Activated naive CD4-positive, alpha-beta T cell treated with Interleukin-2 at 50 U/mL for 16 hours (primary cell): ENCODE results near the gene HOXA13.

Experiments
- DNase-seq: peaks from one replicate; pipeline ENCODE4 v3.0.0-alpha.2; 2020

Gene HOXA13

GRCh38 chr7:27205325-27206280, 5.7 kb upstream of the HOXA13 start:
- DNase-seq, result no peak

DNA sequence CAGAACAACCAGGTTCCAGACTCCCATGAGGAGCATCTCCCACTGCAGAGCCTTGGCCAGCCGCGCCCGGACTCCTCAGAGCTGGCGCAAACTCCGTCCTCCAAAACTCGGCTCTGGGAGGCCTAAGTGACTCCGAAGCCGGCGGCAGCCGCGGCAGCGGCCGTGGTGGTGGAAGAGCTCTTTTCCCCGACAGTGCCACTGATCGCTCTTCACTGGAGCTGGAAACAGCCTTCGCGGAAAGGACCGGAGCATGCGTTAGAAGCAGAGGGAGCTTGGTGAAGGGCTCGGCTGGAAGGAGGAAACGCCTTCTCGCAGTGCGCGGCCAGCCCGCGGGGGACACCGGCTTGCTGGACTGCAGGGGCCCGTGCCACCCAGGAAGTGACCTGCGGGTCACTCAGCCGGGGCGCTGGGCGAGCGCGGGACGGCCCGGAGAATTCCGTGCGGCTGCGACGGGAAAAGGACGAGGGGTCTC, 5.0 kb upstream of the HOXA13 start:
- DNase-seq, result no peak

- no peak for DNase-seq
Measured at GRCh38 chr7:27203964-27204594, 4.2 kb upstream of the HOXA13 start.

DNA sequence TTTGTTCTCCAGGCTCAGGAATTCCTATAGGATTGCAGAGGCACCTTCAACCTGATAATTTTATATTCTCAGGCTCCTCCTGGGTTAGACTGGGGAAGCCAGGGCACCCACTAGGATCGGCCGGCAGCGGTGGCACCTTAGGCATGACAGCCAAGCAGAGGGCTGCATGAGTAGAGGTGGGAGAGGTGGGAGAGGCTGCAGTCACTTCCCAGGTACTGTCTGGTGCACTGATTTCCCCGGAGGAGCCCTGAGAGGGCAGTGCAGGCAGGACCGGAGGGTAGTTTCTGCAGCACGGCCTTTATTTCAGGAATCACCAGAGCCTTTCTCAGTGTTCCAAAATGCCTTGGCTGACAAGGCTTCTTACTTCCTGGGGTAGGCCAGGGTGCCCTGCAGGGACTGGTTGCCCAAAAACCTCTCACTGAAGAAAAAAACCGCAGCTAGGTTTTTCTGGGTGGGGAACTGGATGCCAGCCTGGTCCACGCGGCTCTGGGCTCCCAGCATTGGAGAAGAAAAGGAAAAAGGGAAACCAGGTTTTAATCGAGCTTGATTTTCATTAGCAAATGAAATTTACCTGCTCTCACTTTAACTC, 3.6 kb upstream of the HOXA13 start:
- DNase-seq, result no peak

- DNase-seq, result no peak
Measured at GRCh38 chr7:27202862-27203134, 2.9 kb upstream of the HOXA13 start.

GRCh38 chr7:27202018-27202861, 2.3 kb upstream of the HOXA13 start:
- DNase-seq, result no peak

DNA sequence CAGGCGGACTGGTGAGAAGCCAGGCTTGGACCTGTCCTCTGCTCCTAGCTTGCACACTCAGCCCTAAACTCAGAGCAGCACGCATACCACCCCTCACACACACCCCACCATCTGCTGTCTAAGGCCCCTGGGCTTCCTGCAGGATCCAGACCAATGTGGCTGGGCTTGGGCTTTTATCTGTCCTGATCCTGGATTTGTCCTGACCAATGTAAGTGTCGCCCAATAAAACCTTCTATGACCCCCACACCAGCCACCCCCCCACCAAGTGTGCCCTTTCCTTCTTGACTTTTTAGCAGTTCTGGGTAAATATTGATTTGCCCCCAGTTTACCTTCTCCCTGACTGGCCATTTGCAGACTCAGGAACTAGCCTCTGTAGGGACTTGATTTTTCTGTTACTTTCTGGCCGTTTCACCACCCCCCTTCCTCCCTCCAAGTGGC, 1.7 kb upstream of the HOXA13 start:
- no peak for DNase-seq

DNA sequence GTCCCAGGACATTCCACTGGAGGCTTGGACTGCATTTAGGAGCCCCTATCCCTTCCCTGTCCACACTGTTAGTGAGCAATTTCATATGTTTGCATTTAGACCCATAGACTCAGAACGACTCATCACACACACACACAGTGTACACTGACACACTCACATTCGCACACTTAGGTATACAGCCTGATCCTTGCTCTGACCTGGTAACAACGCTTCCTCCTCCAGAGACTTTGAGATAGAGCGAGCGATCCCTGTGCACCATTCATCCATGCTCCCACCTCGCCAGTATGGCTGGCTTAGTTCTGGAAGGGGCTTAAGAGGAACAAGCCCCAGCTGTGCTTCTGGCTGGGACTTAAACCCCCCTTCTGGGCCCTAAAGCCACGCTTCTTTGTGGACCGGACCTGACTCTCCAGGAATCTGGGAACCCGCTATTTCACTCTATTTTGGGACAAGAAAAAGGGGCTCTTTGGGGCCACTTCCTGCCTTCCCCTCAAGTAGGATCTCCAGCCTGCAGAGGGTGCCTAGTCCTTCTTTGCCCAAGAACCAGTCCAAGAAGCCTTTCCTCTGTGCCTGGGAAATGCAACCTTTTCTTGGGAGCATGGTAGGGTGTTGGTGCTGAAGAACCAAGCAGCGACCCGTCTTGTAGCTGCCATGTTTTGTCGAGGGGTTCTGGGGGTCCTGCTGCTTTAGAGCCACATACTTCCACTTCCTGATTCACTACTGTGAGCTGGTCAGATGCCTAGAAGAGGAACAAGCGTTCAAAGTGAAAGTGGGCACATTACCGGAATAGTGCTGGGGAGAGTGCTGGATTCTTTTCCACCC, 1.1 kb upstream of the HOXA13 start:
- no peak for DNase-seq

DNA sequence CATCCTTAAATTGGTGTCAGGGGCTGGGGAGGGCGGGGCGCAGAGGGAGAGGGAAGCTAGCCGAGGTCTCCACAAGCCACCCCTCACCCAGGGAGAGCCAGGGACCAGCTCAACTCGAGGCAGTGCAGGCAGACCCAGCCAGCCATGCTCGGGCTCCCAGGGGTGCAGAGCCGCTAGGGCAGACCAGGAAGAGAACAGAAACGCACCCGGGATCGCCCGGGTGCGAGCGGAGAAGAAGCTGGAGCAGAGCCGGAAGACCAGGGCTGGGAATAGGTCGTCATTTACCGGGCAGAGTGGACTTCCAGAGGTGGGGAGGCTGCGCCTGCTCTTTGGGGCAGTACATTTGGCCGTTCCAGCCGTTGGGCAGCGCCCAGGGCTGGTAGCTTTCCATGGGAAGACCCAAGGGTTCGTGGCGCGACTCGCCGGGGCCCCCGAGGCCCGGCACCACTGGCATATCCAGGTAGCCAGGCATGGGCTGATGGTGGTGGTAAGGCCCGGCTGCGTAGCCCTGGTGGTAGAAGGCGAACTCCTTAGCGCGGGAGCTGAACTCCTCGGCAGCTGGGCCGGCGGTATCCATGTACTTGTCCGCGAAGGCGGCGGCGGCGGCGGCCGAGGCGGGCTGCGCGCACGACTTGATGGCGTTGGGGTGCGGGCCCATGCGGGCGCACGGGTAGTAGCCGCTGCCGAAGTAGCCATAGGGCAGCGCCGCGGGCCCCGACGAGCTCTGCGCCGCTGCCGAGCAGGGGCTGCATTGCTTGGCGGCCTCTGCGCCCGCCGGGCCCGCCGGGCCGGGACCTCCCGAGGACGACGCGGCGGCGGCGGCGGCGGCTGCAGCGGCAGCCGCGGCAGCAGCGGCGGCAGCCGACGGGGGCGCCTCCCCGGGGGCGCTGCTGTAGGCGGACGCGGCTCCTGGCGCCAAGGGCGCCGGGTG, 755 bp downstream of the HOXA13 start:
- DNase-seq, result no peak

- DNase-seq, result no peak
Measured at GRCh38 chr7:27198138-27198841, 1.6 kb downstream of the HOXA13 start.

DNA sequence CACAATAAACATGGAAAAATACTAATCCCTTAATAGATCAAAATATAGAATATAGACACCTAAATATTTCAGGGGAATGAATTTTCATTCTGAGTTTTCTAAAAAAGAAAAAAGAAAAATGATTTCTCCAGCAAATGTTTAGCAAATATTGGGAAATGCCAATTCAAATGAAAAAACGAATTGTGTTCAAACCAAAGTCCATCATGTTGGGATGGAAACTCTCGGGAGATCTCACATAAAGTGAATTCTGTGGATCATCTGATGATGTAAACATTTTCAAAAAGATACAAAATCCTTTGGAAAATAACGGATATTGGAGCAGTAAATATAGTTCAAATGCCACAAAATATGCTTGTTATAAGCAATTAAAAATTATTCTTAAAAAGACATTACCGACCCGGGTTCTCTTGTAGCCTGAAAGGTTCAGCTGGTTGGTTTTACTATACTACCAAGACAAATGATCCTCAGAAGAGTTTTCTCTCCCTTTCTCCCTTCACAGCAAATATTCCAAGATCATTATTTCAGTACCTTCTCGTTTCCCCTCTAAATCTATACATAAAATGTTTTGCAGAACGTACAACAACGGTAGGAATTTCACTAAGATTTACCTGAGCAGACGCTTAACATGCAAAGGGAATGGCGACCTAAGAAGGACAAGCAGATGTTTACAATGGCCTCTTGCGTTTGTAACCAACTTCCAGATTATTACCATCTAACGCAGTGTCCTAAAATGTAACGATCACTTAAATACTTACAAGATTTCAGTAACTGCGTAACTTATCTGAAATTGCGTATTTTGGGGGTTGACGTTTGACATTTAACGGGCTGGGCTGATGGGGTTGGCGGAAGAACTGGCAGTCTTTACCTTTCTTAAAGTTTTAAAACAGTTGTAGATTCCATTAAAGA, 2.5 kb downstream of the HOXA13 start:
- DNase-seq, result no peak

- DNase-seq, result peak; percentile 86
Measured at GRCh38 chr7:27196287-27196767, 3.6 kb downstream of the HOXA13 start.

GRCh38 chr7:27194686-27195379, 5.1 kb downstream of the HOXA13 start:
- DNase-seq, result no peak

DNA sequence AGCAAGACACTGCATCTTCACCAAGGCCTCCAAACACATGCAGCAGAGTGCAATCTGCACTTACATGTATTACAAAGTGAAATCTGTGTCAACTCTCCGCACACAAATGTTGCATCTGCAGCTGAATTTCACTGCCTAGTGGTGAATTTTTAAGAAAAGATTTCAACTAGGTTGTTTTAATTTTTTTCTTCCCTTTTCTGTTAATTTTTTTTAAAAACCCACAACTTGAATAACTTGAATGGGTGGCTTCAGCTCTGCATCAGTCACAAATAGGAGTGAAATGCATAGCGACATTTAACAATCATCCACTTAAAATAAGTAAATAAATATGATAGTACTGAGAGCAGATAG, 5.9 kb downstream of the HOXA13 start:
- no peak for DNase-seq

GRCh38 chr7:27193335-27194001, 6.4 kb downstream of the HOXA13 start:
- DNase-seq, result no peak

DNA sequence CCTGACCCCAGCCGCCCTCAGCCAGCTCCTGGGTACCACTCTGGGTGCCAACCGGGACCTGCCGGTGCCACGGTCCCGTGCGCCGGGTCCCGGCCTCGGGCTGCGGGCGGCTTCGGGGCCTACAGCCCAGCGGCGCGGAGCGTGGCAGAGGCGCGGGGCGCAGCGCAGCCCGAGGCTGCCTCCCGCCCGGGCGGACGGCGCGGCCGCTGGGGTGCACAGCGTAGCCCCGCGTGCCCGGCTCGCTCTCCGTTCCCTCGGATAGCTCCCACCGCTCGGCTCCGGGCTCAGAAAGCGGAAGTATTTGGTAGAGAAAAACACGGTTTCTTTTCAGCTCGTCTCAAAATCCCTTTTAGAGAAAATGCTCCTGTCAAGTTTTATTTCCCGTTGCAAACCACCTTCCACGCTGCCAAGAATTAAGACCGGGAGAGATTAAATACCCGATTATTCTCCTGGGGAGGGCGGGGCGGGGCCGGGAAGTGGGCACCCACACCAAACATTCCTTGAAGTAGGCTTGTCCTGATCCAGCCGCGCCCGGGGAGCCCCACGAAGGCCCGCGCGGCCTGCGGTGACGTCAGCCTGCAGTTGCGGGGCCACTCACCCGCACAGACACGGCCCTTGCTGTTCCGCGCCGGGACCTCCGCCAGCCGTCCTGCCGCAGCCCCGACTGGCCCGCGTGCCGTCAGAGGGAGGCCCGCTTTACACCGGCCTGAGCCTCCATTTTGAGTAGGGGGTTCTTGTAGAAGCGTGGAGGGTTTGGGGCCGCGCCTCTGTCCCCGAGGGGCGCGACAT, 7.2 kb downstream of the HOXA13 start:
- no peak for DNase-seq
